H1 (cell line): Measurements from ENCODE around the gene FRMD6. TPM values are rescaled to one million over a fixed set of nuclear protein-coding genes. Genes with fewer than 3 reads are reported as not detected.

Experiments
- ATF2 ChIP-seq: IDR thresholded peaks from 2 replicates; pipeline ENCODE4 v1.6.1; 2012; ENCODE audit warnings: low read length, inconsistent platforms
- CHD1 ChIP-seq: IDR thresholded peaks from 2 replicates; pipeline ENCODE4 v1.6.1; 2012; ENCODE audit warnings: low read depth, low read length, improper control_type of control experiment
- CHD2 ChIP-seq: IDR thresholded peaks from 2 replicates; pipeline ENCODE4 v1.6.1; 2012; ENCODE audit warnings: low read length, improper control_type of control experiment
- CTCF ChIP-seq, 3 experiments: IDR thresholded peaks; 1 replicate in 2 of 3; 2 replicates in 1 of 3; pipeline versions ENCODE4 v1.5.1 to v1.6.1; 2011; ENCODE audit warnings: low read length in 3 of 3, mild to moderate bottlenecking in 3 of 3, inconsistent platforms in 2 of 3, low read depth in 1 of 3, moderate library complexity in 1 of 3; ENCODE audit not compliant: insufficient read depth in 1 of 3; ENCODE audit errors: control extremely low read depth in 1 of 3
- E2F6 ChIP-seq: IDR thresholded peaks from 2 replicates; pipeline ENCODE4 v1.6.1; 2012; ENCODE audit warnings: inconsistent platforms
- EZH2 ChIP-seq: fragments of 200-600 bp; sonication (generic); IDR thresholded peaks from 2 replicates; pipeline ENCODE4 v1.7.1; 2012; ENCODE audit warnings: low read depth, mild to moderate bottlenecking, moderate library complexity, low read length, inconsistent platforms; ENCODE audit not compliant: severe bottlenecking
- KDM4A ChIP-seq: IDR thresholded peaks from one replicate; pipeline ENCODE4 v1.7.1; 2012; ENCODE audit warnings: low read depth, mild to moderate bottlenecking, moderate library complexity, low read length, inconsistent platforms; ENCODE audit not compliant: severe bottlenecking
- NANOG ChIP-seq: IDR thresholded peaks from 2 replicates; pipeline ENCODE4 v1.6.1; 2011; ENCODE audit warnings: low read length, low read depth, mild to moderate bottlenecking, inconsistent platforms; ENCODE audit not compliant: insufficient read depth, poor library complexity, severe bottlenecking
- RAD21 ChIP-seq, 2 experiments: IDR thresholded peaks in 1 of 2; conservative IDR thresholded peaks in 1 of 2; 2 replicates each; pipeline ENCODE4 v1.6.1; 2011; ENCODE audit warnings: low read depth in 2 of 2, low read length in 2 of 2, improper control_type of control experiment in 1 of 2, inconsistent platforms in 1 of 2, mild to moderate bottlenecking in 1 of 2, moderate library complexity in 1 of 2
- SP1 ChIP-seq: IDR thresholded peaks from 2 replicates; pipeline ENCODE4 v1.6.1; 2011; ENCODE audit warnings: low read depth, low read length
- SP2 ChIP-seq: IDR thresholded peaks from 2 replicates; pipeline ENCODE4 v1.6.1; 2012; ENCODE audit warnings: mild to moderate bottlenecking, low read length, inconsistent platforms
- TAF1 ChIP-seq: IDR thresholded peaks from 2 replicates; pipeline ENCODE4 v1.6.1; 2011; ENCODE audit warnings: mild to moderate bottlenecking, low read depth, low read length
- TCF12 ChIP-seq: IDR thresholded peaks from 2 replicates; pipeline ENCODE4 v1.6.1; 2011; ENCODE audit warnings: low read depth, mild to moderate bottlenecking, low read length
- YY1 ChIP-seq: IDR thresholded peaks from 2 replicates; pipeline ENCODE4 v1.6.1; 2011; ENCODE audit warnings: low read depth, mild to moderate bottlenecking, low read length
- ZNF274 ChIP-seq: IDR thresholded peaks from 2 replicates; pipeline ENCODE4 v1.7.0; 2012; ENCODE audit warnings: low read length, borderline replicate concordance; ENCODE audit errors: extremely low read depth
- polyA plus RNA-seq, 7 experiments: library from polyadenylated mRNA; depleted of rRNA in 3 of 7; stranded (reverse) in 5 of 7; unstranded in 2 of 7; fragments of >200 nt in 5 of 7; fragments of 200-250 nt in 2 of 7; gene quantifications; 1 replicate in 5 of 7; 2 replicates in 1 of 7; 4 replicates in 1 of 7; pipeline versions ENCODE4 v1.2.1 to v1.2.3, GENCODE V29; 2011 to 2013; ENCODE audit warnings: missing spikeins in 2 of 7, mixed read lengths in 2 of 7
- total RNA-seq: library from RNA; stranded (reverse); fragmentation: NEBNext Ultra II Directional; extraction: Animal tissue kit (Norgen Biotek cat#: 25700); gene quantifications from 2 replicates; pipeline ENCODE4 v1.2.1, GENCODE V29; 2021

FRMD6 gene
- total and polyA plus RNA-seq, 2 of the 8 experiments (the other 6 are each of a cell fraction or from before 2014, with no cell fraction given), result 5.4 to 23.7 TPM

- TF ChIP-seq CHD1 (peak; percentile 32; the same call in 1 of the 2 replicates), SP2 (no peak), SP1 (no peak), TAF1 (no peak), EZH2 (peak; percentile 32), CTCF (IDR thresholded peaks at IDR 0.05; ENCODE audit: control extremely low read depth in 1 of 3, insufficient read depth in 1 of 3, low read depth in 1 of 3, low read length in 3 of 3) (no peak), NANOG (no peak), RAD21 (IDR thresholded peaks at IDR 0.05 in 1 of 2, conservative IDR thresholded peaks at IDR 0.05 in 1 of 2; ENCODE audit: low read depth in 2 of 2, low read length in 2 of 2) (no peak), YY1 (no peak), KDM4A (peak; percentile 98), CHD2 (no peak), ATF2 (no peak), TCF12 (no peak), E2F6 (0 out of 2 replicates have a peak, but pooled peaks have one; percentile 29), ZNF274 (no peak)
Measured at GRCh38 chr14:51652168-51653078, 713 bp downstream of the FRMD6 start (continued).
